Vagina (tissue), 2 donors: ENCODE data around the gene CCDC180. TPM values are rescaled to one million over a fixed set of nuclear protein-coding genes. Genes with fewer than 3 reads are reported as not detected.
"Not testable (repeated sequence)": the region's sequence is repeated elsewhere in the genome, so short reads cannot be mapped to it uniquely, and the experiment has no call there.

Experiments
- DNase-seq, 2 donors: peaks; one replicate each; pipeline ENCODE4 v3.0.0-alpha.2; 2017; ENCODE audit errors: extremely low spot score in 2 of 2
- H3K27ac ChIP-seq: fragments of 200-600 bp; sonication (generic); one replicate; pipeline ENCODE4 v1.5.1; 2019
- H3K27me3 ChIP-seq: fragments of 200-600 bp; sonication (generic); one replicate; pipeline ENCODE4 v1.5.1; 2019
- H3K36me3 ChIP-seq, 2 donors: fragments of 200-600 bp; sonication (generic); one replicate each; pipeline ENCODE4 v1.5.1; 2017 to 2019
- H3K4me1 ChIP-seq: fragments of 200-600 bp; sonication (generic); one replicate; pipeline ENCODE4 v1.5.1; 2019
- H3K4me3 ChIP-seq, 2 donors: fragments of 200-600 bp; sonication (generic); 1 replicate in 1 of 2; 2 replicates in 1 of 2; pipeline ENCODE4 v1.5.1; 2016 to 2019
- H3K9me3 ChIP-seq: fragments of 200-600 bp; sonication (generic); one replicate; pipeline ENCODE4 v1.5.1; 2019
- CTCF ChIP-seq, 3 experiments: fragments of 450-650 bp in 2 of 3; fragments of 200-600 bp in 1 of 3; sonication (generic) in 1 of 3; IDR thresholded peaks; one replicate each; pipeline ENCODE4 v1.5.1; 2017 to 2019; ENCODE audit warnings: antibody characterized with exemption in 3 of 3, mild to moderate bottlenecking in 2 of 3, moderate library complexity in 2 of 3
- POLR2A ChIP-seq, 2 donors: fragments of 450-650 bp; IDR thresholded peaks; one replicate each; pipeline ENCODE4 v1.6.1; 2017; ENCODE audit warnings: antibody characterized with exemption in 2 of 2, mild to moderate bottlenecking in 2 of 2, moderate library complexity in 2 of 2
- POLR2AphosphoS5 ChIP-seq, 2 donors: sonication (generic); formaldehyde crosslinking; IDR thresholded peaks; one replicate each; pipeline ENCODE4 v1.9.0; 2017; ENCODE audit warnings: antibody characterized with exemption in 2 of 2, mild to moderate bottlenecking in 2 of 2, low read depth in 1 of 2; ENCODE audit not compliant: insufficient read depth in 1 of 2
- intact Hi-C: fragments of 100-400 bp; cut with DNase I; formaldehyde crosslinking; loops from one replicate; pipeline ENCODE4 v1.15.1; 2023
- total RNA-seq: library from RNA; depleted of rRNA; stranded (reverse); fragments of >200 nt; gene quantifications from one replicate; pipeline ENCODE4 v1.2.3, GENCODE V29; 2016

Gene CCDC180
- 7.6 TPM for total RNA-seq

GRCh38 chr9:97307500-97308163, at the start of gene CCDC180:
Gene CCDC180, plus strand, starts transcription at chr9:97307659. Its CDS starts 405 bp downstream, at chr9:97308064.
- no peaks in the 10 kb centered on the region for H3K36me3 ChIP-seq
- no peak for TF ChIP-seq CTCF (IDR thresholded peaks at IDR 0.05)
- no peak for TF ChIP-seq POLR2A (IDR thresholded peaks at IDR 0.05)
- TF ChIP-seq POLR2AphosphoS5 (IDR thresholded peaks at IDR 0.05; ENCODE audit: insufficient read depth in 1 of 2, low read depth in 1 of 2) = no peak
- H3K4me1 ChIP-seq = peaks cover 11% of the 10 kb centered on the region
- intact Hi-C loops = no loop called here
- H3K9me3 ChIP-seq = no peaks in the 10 kb centered on the region
- no peak within 1 kb of the TSS for H3K27ac ChIP-seq
- no peaks in the 10 kb centered on the region for H3K27me3 ChIP-seq
- peak within 1 kb of the TSS; percentile 17 to 30 for H3K4me3 ChIP-seq
- DNase-seq = peak in 1 of 2 donors; percentile 85

- DNase-seq, H3K27me3 ChIP-seq, intact Hi-C loops, H3K36me3 ChIP-seq, H3K4me3 ChIP-seq, H3K4me1 ChIP-seq, H3K27ac ChIP-seq, H3K9me3 ChIP-seq: not testable (repeated sequence)
These were observed 47.5 kb upstream of the CCDC180 start for GRCh38 chr9:97259834-97260514.

- H3K9me3 ChIP-seq = no peaks in the 10 kb centered on the region
- no peak for TF ChIP-seq CTCF (IDR thresholded peaks at IDR 0.05)
- TF ChIP-seq POLR2AphosphoS5 (IDR thresholded peaks at IDR 0.05; ENCODE audit: insufficient read depth in 1 of 2, low read depth in 1 of 2) = no peak
- TF ChIP-seq POLR2A (IDR thresholded peaks at IDR 0.05) = no peak
- no peaks in the 10 kb centered on the region for H3K27me3 ChIP-seq
- H3K36me3 ChIP-seq = no peaks in the 10 kb centered on the region
- H3K4me1 ChIP-seq = no peaks in the 10 kb centered on the region
- intact Hi-C loops = no loop called here
- H3K27ac ChIP-seq = no peak overlapping the region
- no peak for DNase-seq
- H3K4me3 ChIP-seq = no peak overlapping the region
These were observed 36.2 kb upstream of the CCDC180 start for GRCh38 chr9:97271292-97271691.

- intact Hi-C loops = no loop called here
- H3K36me3 ChIP-seq = no peaks in the 10 kb centered on the region
- TF ChIP-seq POLR2AphosphoS5 (IDR thresholded peaks at IDR 0.05; ENCODE audit: insufficient read depth in 1 of 2, low read depth in 1 of 2) = no peak
- TF ChIP-seq POLR2A (IDR thresholded peaks at IDR 0.05) = no peak
- no peak for TF ChIP-seq CTCF (IDR thresholded peaks at IDR 0.05)
- no peaks in the 10 kb centered on the region for H3K4me1 ChIP-seq
- no peak overlapping the region for H3K27ac ChIP-seq
- H3K9me3 ChIP-seq = no peaks in the 10 kb centered on the region
- no peaks in the 10 kb centered on the region for H3K27me3 ChIP-seq
- DNase-seq = no peak
- no peak overlapping the region for H3K4me3 ChIP-seq
These were observed 35.4 kb upstream of the CCDC180 start for GRCh38 chr9:97272072-97272471.

- intact Hi-C loops = no loop called here
- H3K9me3 ChIP-seq = no peaks in the 10 kb centered on the region
These were observed 31.1 kb upstream of the CCDC180 start for GRCh38 chr9:97276310-97276852.

More at GRCh38 chr9:97276310-97276852, 31.1 kb upstream of the CCDC180 start:
- H3K4me1 ChIP-seq = no peaks in the 10 kb centered on the region
- no peak for DNase-seq
- H3K27ac ChIP-seq = no peak overlapping the region
- H3K27me3 ChIP-seq = no peaks in the 10 kb centered on the region
- TF ChIP-seq CTCF (IDR thresholded peaks at IDR 0.05) (no peak), POLR2A (IDR thresholded peaks at IDR 0.05) (no peak), POLR2AphosphoS5 (IDR thresholded peaks at IDR 0.05; ENCODE audit: insufficient read depth in 1 of 2, low read depth in 1 of 2) (no peak)
- no peak overlapping the region for H3K4me3 ChIP-seq
- peaks cover 0 to 17% of the 10 kb centered on the region in 2 donors for H3K36me3 ChIP-seq
